ENCODE data around the gene ITGAL.
A peak's percentile ranks its signal among the peaks of the same experiment; 100 is the strongest.
"Not testable (repeated sequence)": the region's sequence is repeated elsewhere in the genome, so short reads cannot be mapped to it uniquely, and the experiment has no call there.

The ITGAL gene

GRCh38 chr16:30528799-30529457 lies 56.4 kb downstream of the ITGAL start:
- DNase-seq, result no peak

GRCh38 chr16:30530163-30531037 lies 57.9 kb downstream of the ITGAL start:
- DNase-seq, result no peak

- no peak for DNase-seq
Measured at GRCh38 chr16:30532285-30533145, 60.0 kb downstream of the ITGAL start.

GRCh38 chr16:30533146-30533522 lies 60.6 kb downstream of the ITGAL start:
- no peak for DNase-seq

GRCh38 chr16:30533748-30534367 lies 61.3 kb downstream of the ITGAL start:
- DNase-seq, result no peak

GRCh38 chr16:30534368-30535105 lies 62.0 kb downstream of the ITGAL start, which contains the start of gene ZNF747:
ZNF747 (minus strand) TSS chr16:30534858; CDS start chr16:30534679, 179 bp downstream.
- DNase-seq, result peak; percentile 90

GRCh38 chr16:30535106-30535776 lies 62.7 kb downstream of the ITGAL start:
- peak; percentile 57 for DNase-seq

GRCh38 chr16:30535777-30536190 lies 63.2 kb downstream of the ITGAL start:
- peak; percentile 82 for DNase-seq

- not testable (repeated sequence) for DNase-seq
Measured at GRCh38 chr16:30536391-30537024, 64.0 kb downstream of the ITGAL start.

GRCh38 chr16:30539000-30539964 lies 66.7 kb downstream of the ITGAL start:
- no peak for DNase-seq

GRCh38 chr16:30539986-30540526 lies 67.5 kb downstream of the ITGAL start:
- not testable (repeated sequence) for DNase-seq

GRCh38 chr16:30540916-30541464 lies 68.4 kb downstream of the ITGAL start:
- DNase-seq, result not testable (repeated sequence)

GRCh38 chr16:30541502-30542329 lies 69.2 kb downstream of the ITGAL start:
- no peak for DNase-seq

GRCh38 chr16:30543067-30543466 lies 70.5 kb downstream of the ITGAL start:
- DNase-seq, result no peak

GRCh38 chr16:30546115-30546514 lies 73.6 kb downstream of the ITGAL start:
- DNase-seq, result no peak

- DNase-seq, result no peak
Measured at GRCh38 chr16:30548416-30549253, 76.1 kb downstream of the ITGAL start.

- DNase-seq, result no peak
Measured at GRCh38 chr16:30551781-30552180, 79.2 kb downstream of the ITGAL start.

Measured in COR-L47 (cell line).